ENCODE measurements around the gene LSM7. TPM values are rescaled to one million over a fixed set of nuclear protein-coding genes. Genes with fewer than 3 reads are reported as not detected.

Gene LSM7
- total RNA-seq, 1 experiment from 2014 or later = 152 TPM

DNA sequence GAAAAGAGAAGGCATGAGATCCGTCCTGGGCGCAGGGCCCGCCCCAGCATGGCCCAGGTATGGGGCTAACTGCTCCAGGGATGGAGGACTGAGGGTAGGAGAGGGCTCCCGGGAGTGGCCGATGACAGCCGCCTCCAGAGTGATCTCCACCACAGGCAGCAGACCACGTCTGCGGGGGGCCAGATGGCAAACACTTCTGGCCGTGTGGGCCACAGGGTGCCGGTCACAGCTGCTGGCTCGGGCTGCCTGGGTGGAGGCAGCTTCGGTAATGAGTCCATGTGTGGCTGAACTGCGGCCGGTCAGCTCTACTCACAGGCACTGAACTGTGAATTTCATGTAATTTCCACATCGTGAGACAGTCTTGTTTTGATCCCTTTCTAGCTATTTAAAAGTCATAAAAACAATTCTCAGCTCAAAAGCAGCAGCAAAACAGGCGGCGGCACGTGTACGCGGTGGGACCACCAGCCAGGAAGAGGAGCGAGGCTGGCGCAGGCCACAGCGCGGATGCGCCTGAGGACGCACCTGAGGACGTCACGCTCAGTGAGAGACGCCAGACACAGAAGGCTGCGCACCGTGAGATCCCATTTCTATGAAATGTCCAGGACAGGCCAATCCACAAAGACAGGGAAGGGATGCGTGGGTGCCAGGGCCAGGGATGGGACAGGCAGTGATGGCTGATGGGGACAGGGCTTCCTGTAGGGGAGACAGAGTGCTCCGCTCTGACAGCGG is 4.0 kb downstream of the LSM7 start:
- ChIA-PET CTCF (no interaction called here), POLR2A (ENCODE audit: low non-redundant PET) (no interaction called here)
- DNase-seq (ENCODE audit: low spot score) = no peak
- H3K27me3 ChIP-seq (replicated peaks; ENCODE audit: insufficient read depth, low read depth, low read length, poor library complexity) = no peaks in the 10 kb centered on the region
- BruUV-seq (replicated peaks) = no TSS peak
- intact Hi-C loops (cut with micrococcal nuclease; ENCODE audit: unreplicated experiment) = no loop called here
- H3K4me3 ChIP-seq (ENCODE audit: low read depth, low read length, poor library complexity, severe bottlenecking) = no peak overlapping the region
- TF ChIP-seq, protein P1, sequence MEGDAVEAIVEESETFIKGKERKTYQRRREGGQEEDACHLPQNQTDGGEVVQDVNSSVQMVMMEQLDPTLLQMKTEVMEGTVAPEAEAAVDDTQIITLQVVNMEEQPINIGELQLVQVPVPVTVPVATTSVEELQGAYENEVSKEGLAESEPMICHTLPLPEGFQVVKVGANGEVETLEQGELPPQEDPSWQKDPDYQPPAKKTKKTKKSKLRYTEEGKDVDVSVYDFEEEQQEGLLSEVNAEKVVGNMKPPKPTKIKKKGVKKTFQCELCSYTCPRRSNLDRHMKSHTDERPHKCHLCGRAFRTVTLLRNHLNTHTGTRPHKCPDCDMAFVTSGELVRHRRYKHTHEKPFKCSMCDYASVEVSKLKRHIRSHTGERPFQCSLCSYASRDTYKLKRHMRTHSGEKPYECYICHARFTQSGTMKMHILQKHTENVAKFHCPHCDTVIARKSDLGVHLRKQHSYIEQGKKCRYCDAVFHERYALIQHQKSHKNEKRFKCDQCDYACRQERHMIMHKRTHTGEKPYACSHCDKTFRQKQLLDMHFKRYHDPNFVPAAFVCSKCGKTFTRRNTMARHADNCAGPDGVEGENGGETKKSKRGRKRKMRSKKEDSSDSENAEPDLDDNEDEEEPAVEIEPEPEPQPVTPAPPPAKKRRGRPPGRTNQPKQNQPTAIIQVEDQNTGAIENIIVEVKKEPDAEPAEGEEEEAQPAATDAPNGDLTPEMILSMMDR (conservative IDR thresholded peaks at IDR 0.05; ENCODE audit: low read depth, low read length) = no peak
- TF ChIP-seq EZH2 (IDR thresholded peaks at IDR 0.05; ENCODE audit: borderline replicate concordance, low read depth, low read length, poor library complexity, severe bottlenecking) = no peak
- H3K4me1 ChIP-seq (ENCODE audit: insufficient read depth, low read length, poor library complexity, severe bottlenecking) = peaks cover 7% of the 10 kb centered on the region
- no peak overlapping the region for H3K27ac ChIP-seq (ENCODE audit: low read depth, low read length, poor library complexity, severe bottlenecking)
- no peaks in the 10 kb centered on the region for H3K9me3 ChIP-seq (ENCODE audit: low read depth, low read length, poor library complexity, severe bottlenecking)
- H3K36me3 ChIP-seq (ENCODE audit: insufficient read depth, low read length, poor library complexity, severe bottlenecking) = peaks cover 11% of the 10 kb centered on the region

DNA sequence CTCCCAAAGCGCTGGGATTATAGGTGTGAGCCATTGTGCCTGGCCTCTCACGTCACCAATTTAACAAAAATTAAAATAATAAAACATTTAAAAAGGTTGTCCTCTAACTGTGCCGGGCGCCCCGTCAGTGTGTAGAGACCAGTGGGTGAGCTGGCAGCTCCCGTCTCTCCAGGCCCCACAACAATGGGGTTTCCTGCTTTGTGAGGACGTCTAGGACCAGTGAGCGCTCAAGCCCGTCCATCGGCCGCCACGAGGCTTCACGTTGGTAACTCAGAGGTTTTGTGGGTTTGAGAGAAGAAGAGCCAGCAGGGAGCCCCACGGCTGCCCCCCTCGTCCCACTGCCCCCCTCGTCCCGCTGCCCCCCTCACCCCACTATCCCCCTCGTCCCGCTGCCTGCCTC is 4.7 kb downstream of the LSM7 start:
- POLR2A ChIA-PET (ENCODE audit: low non-redundant PET) = no interaction called here
- peaks cover 11% of the 10 kb centered on the region for H3K36me3 ChIP-seq (ENCODE audit: insufficient read depth, low read length, poor library complexity, severe bottlenecking)
- CTCF ChIA-PET = no interaction called here
- H3K4me3 ChIP-seq (ENCODE audit: low read depth, low read length, poor library complexity, severe bottlenecking) = no peak overlapping the region
- TF ChIP-seq EZH2 (IDR thresholded peaks at IDR 0.05; ENCODE audit: borderline replicate concordance, low read depth, low read length, poor library complexity, severe bottlenecking) = no peak
- H3K27ac ChIP-seq (ENCODE audit: low read depth, low read length, poor library complexity, severe bottlenecking) = no peak overlapping the region
- H3K27me3 ChIP-seq (replicated peaks; ENCODE audit: insufficient read depth, low read depth, low read length, poor library complexity) = no peaks in the 10 kb centered on the region
- DNase-seq (ENCODE audit: low spot score) = no peak
- no peaks in the 10 kb centered on the region for H3K9me3 ChIP-seq (ENCODE audit: low read depth, low read length, poor library complexity, severe bottlenecking)
- peaks cover 7% of the 10 kb centered on the region for H3K4me1 ChIP-seq (ENCODE audit: insufficient read depth, low read length, poor library complexity, severe bottlenecking)
- BruUV-seq (replicated peaks) = no TSS peak
- intact Hi-C loops (cut with micrococcal nuclease; ENCODE audit: unreplicated experiment) = no loop called here

GRCh38 chr19:2321565-2322283 is 6.7 kb downstream of the LSM7 start:
- peaks cover under 1% of the 10 kb centered on the region for H3K4me1 ChIP-seq (ENCODE audit: insufficient read depth, low read length, poor library complexity, severe bottlenecking)
- no peak overlapping the region for H3K4me3 ChIP-seq (ENCODE audit: low read depth, low read length, poor library complexity, severe bottlenecking)
- DNase-seq (ENCODE audit: low spot score) = no peak
- no peaks in the 10 kb centered on the region for H3K9me3 ChIP-seq (ENCODE audit: low read depth, low read length, poor library complexity, severe bottlenecking)
- H3K27ac ChIP-seq (ENCODE audit: low read depth, low read length, poor library complexity, severe bottlenecking) = no peak overlapping the region
- intact Hi-C loops (cut with micrococcal nuclease; ENCODE audit: unreplicated experiment) = no loop called here
- TF ChIP-seq, protein P1 (conservative IDR thresholded peaks at IDR 0.05; ENCODE audit: low read depth, low read length) = no peak
- no peak for TF ChIP-seq EZH2 (IDR thresholded peaks at IDR 0.05; ENCODE audit: borderline replicate concordance, low read depth, low read length, poor library complexity, severe bottlenecking)
- no peaks in the 10 kb centered on the region for H3K27me3 ChIP-seq (replicated peaks; ENCODE audit: insufficient read depth, low read depth, low read length, poor library complexity)
- CTCF ChIA-PET = no interaction called here
- H3K36me3 ChIP-seq (ENCODE audit: insufficient read depth, low read length, poor library complexity, severe bottlenecking) = peaks cover 11% of the 10 kb centered on the region
- BruUV-seq (replicated peaks) = no TSS peak
- POLR2A ChIA-PET (ENCODE audit: low non-redundant PET) = no interaction called here
